ENCODE data around the gene CEP41.

GRCh38 chr7:130486954-130487436 lies 46.2 kb upstream of the CEP41 start:
- TF ChIP-seq CTCF (IDR thresholded peaks at IDR 0.05) = no peak
- no peak for TF ChIP-seq POLR2A (IDR thresholded peaks at IDR 0.05)

Data from vagina (tissue), 2 donors.